Breast epithelium (tissue), 4 donors: ENCODE data around the gene NKD2. TPM values are rescaled to one million over a fixed set of nuclear protein-coding genes. Genes with fewer than 3 reads are reported as not detected.
A peak's percentile ranks its signal among the peaks of the same experiment; 100 is the strongest.

Source experiments
- DNase-seq, 2 donors: peaks; one replicate each; pipeline ENCODE4 v3.0.0-alpha.2; 2019; ENCODE audit warnings: low spot score in 2 of 2
- H3K27ac ChIP-seq, 2 donors: fragments of 200-600 bp; sonication (generic) in 1 of 2; one replicate each; pipeline ENCODE4 v1.5.1; 2016 to 2019; ENCODE audit warnings: mild to moderate bottlenecking in 1 of 2
- H3K27me3 ChIP-seq, 2 donors: fragments of 200-600 bp; sonication (generic) in 1 of 2; one replicate each; pipeline versions ENCODE4 v1.5.1 to v1.6.0; 2017 to 2019; ENCODE audit warnings: control low read depth in 1 of 2, mild to moderate bottlenecking in 1 of 2
- H3K36me3 ChIP-seq: fragments of 200-600 bp; one replicate; pipeline ENCODE4 v1.5.1; 2019
- H3K4me1 ChIP-seq, 2 donors: fragments of 200-600 bp; sonication (generic); one replicate each; pipeline ENCODE4 v1.5.1; 2016 to 2019; ENCODE audit warnings: control low read depth in 1 of 2
- H3K4me3 ChIP-seq, 3 donors: fragments of 200-600 bp; sonication (generic); 1 replicate in 2 of 3; 2 replicates in 1 of 3; pipeline ENCODE4 v1.5.1; 2016 to 2019; ENCODE audit warnings: mild to moderate bottlenecking in 3 of 3, moderate library complexity in 2 of 3
- H3K9me3 ChIP-seq, 2 donors: fragments of 200-600 bp; sonication (generic) in 1 of 2; one replicate each; pipeline ENCODE4 v1.5.1; 2016 to 2019; ENCODE audit warnings: control low read depth in 1 of 2
- CTCF ChIP-seq, 3 donors: fragments of 450-650 bp; IDR thresholded peaks; one replicate each; pipeline ENCODE4 v1.5.1; 2016 to 2017; ENCODE audit warnings: antibody characterized with exemption in 3 of 3, mild to moderate bottlenecking in 3 of 3, moderate library complexity in 3 of 3
- POLR2A ChIP-seq: fragments of 450-650 bp; IDR thresholded peaks from one replicate; pipeline ENCODE4 v1.6.1; 2016; ENCODE audit warnings: antibody characterized with exemption, mild to moderate bottlenecking, moderate library complexity
- POLR2AphosphoS5 ChIP-seq, 3 donors: sonication (generic); formaldehyde crosslinking; IDR thresholded peaks; one replicate each; pipeline ENCODE4 v1.6.1; 2017; ENCODE audit warnings: antibody characterized with exemption in 3 of 3
- intact Hi-C: fragments of 100-400 bp; cut with DNase I; formaldehyde crosslinking; loops from one replicate; pipeline ENCODE4 v1.15.1; 2023; ENCODE audit warnings: low total_unique reads
- total RNA-seq, 3 donors: library from RNA; depleted of rRNA; stranded (reverse); fragments of >200 nt; gene quantifications; one replicate each; pipeline ENCODE4 v1.1.0, GENCODE V29; 2016

NKD2 gene
- total RNA-seq, 3 donors from 2014 or later, result 5.9 to 16.7 TPM; not detected in 1

- peak in 1 of 2 donors; percentile 13 for DNase-seq
- intact Hi-C loops, result no loop called here
- Histone ChIP-seq H3K4me3 (no peak overlapping the region), H3K36me3 (no peaks in the 10 kb centered on the region), H3K27ac (no peak overlapping the region), H3K4me1 (peaks cover 5 to 8% of the 10 kb centered on the region in 2 donors), H3K9me3 (no peaks in the 10 kb centered on the region), H3K27me3 (peaks cover 0 to 10% of the 10 kb centered on the region in 2 donors)
- TF ChIP-seq CTCF (IDR thresholded peaks at IDR 0.05), result no peak
Observed at GRCh38 chr5:961711-962240, 46.8 kb upstream of the NKD2 start.

DNA sequence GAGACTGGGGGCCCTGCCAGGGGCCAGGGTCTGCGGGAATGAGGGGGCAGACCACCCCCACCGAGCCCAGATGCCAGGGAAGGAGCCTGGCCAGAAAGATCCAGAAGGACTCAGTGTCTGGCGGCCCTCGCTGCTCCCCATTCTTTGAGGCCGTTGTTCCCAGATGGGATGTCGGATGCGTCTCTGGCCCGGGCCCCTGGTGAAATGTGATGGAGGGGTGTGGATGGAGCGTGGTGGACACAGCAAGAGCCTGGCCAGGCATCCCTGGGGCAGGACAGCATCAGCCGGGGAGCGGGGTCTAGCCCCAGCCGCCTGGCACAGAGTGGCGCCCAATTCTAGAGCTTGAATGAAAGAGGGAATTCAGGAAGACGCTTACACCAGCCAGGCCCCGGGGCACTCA, 46.2 kb upstream of the NKD2 start:
- no peak overlapping the region for H3K27ac ChIP-seq
- peak in 1 of 2 donors; percentile 10 for DNase-seq
- no peaks in the 10 kb centered on the region for H3K36me3 ChIP-seq
- intact Hi-C loops, result no loop called here
- peaks cover 0 to 10% of the 10 kb centered on the region in 2 donors for H3K27me3 ChIP-seq
- H3K4me3 ChIP-seq, result no peak overlapping the region
- no peaks in the 10 kb centered on the region for H3K9me3 ChIP-seq
- H3K4me1 ChIP-seq, result peaks cover 0 to 2% of the 10 kb centered on the region in 2 donors
- TF ChIP-seq POLR2A (no peak), POLR2AphosphoS5 (IDR thresholded peaks at IDR 0.05) (no peak), CTCF (IDR thresholded peaks at IDR 0.05) (no peak)

DNA sequence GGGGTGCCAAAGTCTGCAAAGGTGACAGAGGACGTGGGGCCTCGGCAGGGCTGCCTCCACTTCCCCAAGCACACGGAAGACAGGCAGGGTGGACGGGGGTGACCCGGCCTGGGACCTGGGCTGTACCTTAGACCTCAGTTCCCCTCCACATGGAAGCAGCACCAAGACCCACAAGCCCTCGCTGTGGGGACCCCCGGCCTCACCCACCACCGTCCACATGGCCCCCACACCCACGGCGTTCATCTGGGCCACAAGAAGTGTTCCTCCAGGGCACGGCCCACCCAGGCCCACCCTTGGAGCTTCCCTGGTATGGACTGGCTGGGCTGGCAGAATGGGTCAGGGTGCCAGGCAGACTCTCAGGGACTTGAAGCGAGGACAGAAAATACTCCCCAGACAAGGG, 45.8 kb upstream of the NKD2 start:
- intact Hi-C loops, result no loop called here
- peaks cover 0 to 10% of the 10 kb centered on the region in 2 donors for H3K27me3 ChIP-seq
- no peak for DNase-seq
- no peak overlapping the region for H3K4me3 ChIP-seq
- TF ChIP-seq CTCF (IDR thresholded peaks at IDR 0.05) (no peak), POLR2AphosphoS5 (IDR thresholded peaks at IDR 0.05) (no peak), POLR2A (no peak)
- no peaks in the 10 kb centered on the region for H3K4me1 ChIP-seq
- H3K36me3 ChIP-seq, result no peaks in the 10 kb centered on the region
- H3K27ac ChIP-seq, result peak overlapping the region in 1 of 2 donors; percentile 74
- H3K9me3 ChIP-seq, result no peaks in the 10 kb centered on the region

- no peaks in the 10 kb centered on the region for H3K4me1 ChIP-seq
- H3K9me3 ChIP-seq, result no peaks in the 10 kb centered on the region
- TF ChIP-seq CTCF (IDR thresholded peaks at IDR 0.05) (no peak), POLR2A (no peak), POLR2AphosphoS5 (IDR thresholded peaks at IDR 0.05) (no peak)
- intact Hi-C loops, result no loop called here
- H3K36me3 ChIP-seq, result no peaks in the 10 kb centered on the region
- peak overlapping the region; percentile 24 to 74 for H3K27ac ChIP-seq
- no peak for DNase-seq
- H3K4me3 ChIP-seq, result no peak overlapping the region
- H3K27me3 ChIP-seq, result peaks cover 0 to 10% of the 10 kb centered on the region in 2 donors
Observed at GRCh38 chr5:963310-963672, 45.3 kb upstream of the NKD2 start.

DNA sequence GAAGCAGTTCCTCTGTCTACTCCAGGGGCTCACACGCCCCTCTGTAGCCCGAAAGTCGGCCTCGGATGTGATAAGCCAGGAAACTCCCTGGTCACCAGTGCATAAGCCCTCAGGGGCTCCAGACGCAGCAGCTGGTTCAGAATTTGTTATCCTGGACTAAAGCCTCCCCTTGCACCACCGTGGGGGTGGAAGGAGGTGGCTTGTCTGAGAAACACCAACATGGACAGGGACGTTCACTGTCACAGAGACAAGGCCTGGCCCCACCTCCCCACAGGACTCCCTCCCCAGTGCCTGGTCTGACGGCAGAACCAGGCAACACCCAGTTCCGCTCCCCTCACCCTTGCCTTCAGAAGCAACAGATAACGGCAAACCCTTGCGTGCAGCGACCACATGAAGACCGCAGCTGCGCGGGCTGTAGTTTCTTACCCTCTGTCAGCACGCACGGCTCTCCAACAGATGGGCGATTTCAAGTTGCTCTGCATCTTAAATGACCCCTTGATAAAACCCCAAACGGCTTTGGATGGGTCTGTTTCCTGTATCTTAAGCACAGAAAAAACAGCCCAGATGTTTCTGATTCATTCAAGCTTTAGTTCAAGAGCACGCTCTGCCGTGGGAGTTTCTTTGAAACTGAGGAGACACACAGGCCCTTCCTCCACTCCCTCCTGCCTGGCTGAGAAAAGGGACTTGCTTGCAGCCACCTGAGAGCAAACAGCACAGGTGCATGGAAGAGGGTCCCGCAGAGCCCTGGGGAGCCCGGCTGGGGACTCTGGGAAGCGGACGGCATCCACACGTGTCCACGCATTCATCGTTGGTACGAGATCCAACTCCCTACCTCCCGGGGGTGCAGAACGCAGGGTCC, 44.7 kb upstream of the NKD2 start:
- Histone ChIP-seq H3K4me3 (peak overlapping the region in 2 of 3 donors; percentile 13 to 40), H3K9me3 (no peaks in the 10 kb centered on the region), H3K27me3 (peaks cover 0 to 10% of the 10 kb centered on the region in 2 donors), H3K27ac (peak overlapping the region; percentile 24 to 74), H3K36me3 (no peaks in the 10 kb centered on the region), H3K4me1 (no peaks in the 10 kb centered on the region)
- no peak for DNase-seq
- intact Hi-C loops, result no loop called here
- TF ChIP-seq POLR2AphosphoS5 (IDR thresholded peaks at IDR 0.05) (no peak), POLR2A (no peak), CTCF (IDR thresholded peaks at IDR 0.05) (no peak)
